GM18858 (cell line): ENCODE results near the gene SYNPR.
"Not testable (repeated sequence)": the region's sequence is repeated elsewhere in the genome, so short reads cannot be mapped to it uniquely, and the experiment has no call there.

Experiments used
- ATAC-seq: cut with Tn5 transposase; IDR thresholded peaks from one replicate; pipeline ENCODE4 v1.9.1; 2021; ENCODE audit not compliant: unreplicated experiment

The SYNPR gene

GRCh38 chr3:63607716-63608115 is 329.6 kb downstream of the SYNPR start:
- ATAC-seq: no peak

- no peak for ATAC-seq
Observed at GRCh38 chr3:63609408-63609807, 331.3 kb downstream of the SYNPR start.

- no peak for ATAC-seq
Observed at GRCh38 chr3:63609834-63610233, 331.7 kb downstream of the SYNPR start.

- ATAC-seq: no peak
Observed at GRCh38 chr3:63611382-63611781, 333.3 kb downstream of the SYNPR start.

GRCh38 chr3:63613561-63613960 is 335.5 kb downstream of the SYNPR start:
- no peak for ATAC-seq

GRCh38 chr3:63617391-63617790 is 339.3 kb downstream of the SYNPR start:
- no peak for ATAC-seq

GRCh38 chr3:63624941-63625560 is 346.9 kb downstream of the SYNPR start:
- ATAC-seq: no peak

GRCh38 chr3:63631670-63632069 is 353.6 kb downstream of the SYNPR start:
- ATAC-seq: no peak

- ATAC-seq: no peak
Observed at GRCh38 chr3:63635186-63635585, 357.1 kb downstream of the SYNPR start.

GRCh38 chr3:63639806-63640205 is 361.7 kb downstream of the SYNPR start:
- ATAC-seq: no peak

- ATAC-seq: no peak
Observed at GRCh38 chr3:63642488-63642887, 364.4 kb downstream of the SYNPR start.

GRCh38 chr3:63644212-63644797 is 366.2 kb downstream of the SYNPR start:
- ATAC-seq: no peak

- ATAC-seq: not testable (repeated sequence)
Observed at GRCh38 chr3:63644928-63645781, 367.0 kb downstream of the SYNPR start.

- ATAC-seq: no peak
Observed at GRCh38 chr3:63652066-63652725, 374.1 kb downstream of the SYNPR start, which contains the start of gene SNTN. SNTN (plus strand) TSS chr3:63652675; CDS start chr3:63652688, 13 bp downstream.

GRCh38 chr3:63654211-63654610 is 376.1 kb downstream of the SYNPR start:
- ATAC-seq: no peak

GRCh38 chr3:63654931-63655330 is 376.8 kb downstream of the SYNPR start:
- ATAC-seq: no peak

GRCh38 chr3:63655519-63655918 is 377.4 kb downstream of the SYNPR start:
- no peak for ATAC-seq

GRCh38 chr3:63656786-63657185 is 378.7 kb downstream of the SYNPR start:
- no peak for ATAC-seq

- ATAC-seq: no peak
Observed at GRCh38 chr3:63661242-63661641, 383.1 kb downstream of the SYNPR start.

- no peak for ATAC-seq
Observed at GRCh38 chr3:63662011-63662410, 383.9 kb downstream of the SYNPR start.

- ATAC-seq: no peak
Observed at GRCh38 chr3:63662500-63662899, 384.4 kb downstream of the SYNPR start.
